K562 (cell line): Measurements from ENCODE around the gene PDHX. TPM values are rescaled to one million over a fixed set of nuclear protein-coding genes. Genes with fewer than 3 reads are reported as not detected.
A peak's percentile ranks its signal among the peaks of the same experiment; 100 is the strongest.

ENCODE experiments used
- ARNT ChIP-seq, 2 experiments: fragments of 450-650 bp; IDR thresholded peaks; 2 replicates each; pipeline ENCODE4 v1.6.1; 2016; ENCODE audit warnings: mild to moderate bottlenecking in 1 of 2
- CAMTA2 ChIP-seq: fragments of 250-450 bp; sonication (Bioruptor Pico); conservative IDR thresholded peaks from 2 replicates; pipeline ENCODE4 v1.5.1; 2022
- CBX3 ChIP-seq, 2 experiments: IDR thresholded peaks; 1 replicate in 1 of 2; 2 replicates in 1 of 2; pipeline ENCODE4 v1.6.1; 2012; ENCODE audit warnings: inconsistent platforms in 2 of 2, low read length in 2 of 2, borderline replicate concordance in 1 of 2, control low read depth in 1 of 2
- HMG20B ChIP-seq: fragments of 250-450 bp; sonication (Bioruptor Pico); IDR thresholded peaks from 2 replicates; pipeline ENCODE4 v1.5.0; 2021; ENCODE audit warnings: mild to moderate bottlenecking
- KDM1A ChIP-seq, 2 experiments: fragments of 450-650 bp; IDR thresholded peaks; 2 replicates each; pipeline ENCODE4 v1.6.1; 2016; ENCODE audit warnings: mild to moderate bottlenecking in 2 of 2
- NFRKB ChIP-seq: fragments of 450-650 bp; IDR thresholded peaks from 2 replicates; pipeline ENCODE4 v1.6.1; 2016; ENCODE audit warnings: low read depth
- SETDB1 ChIP-seq: IDR thresholded peaks from one replicate; pipeline ENCODE4 v1.6.1; 2012; ENCODE audit warnings: low read length, control low read depth, inconsistent platforms
- SIRT6 ChIP-seq: IDR thresholded peaks from one replicate; pipeline ENCODE4 v1.6.1; 2012; ENCODE audit warnings: low read depth, mild to moderate bottlenecking, control low read depth, inconsistent platforms, low read length, moderate library complexity
- SMAD4 ChIP-seq: fragments of 250-450 bp; sonication (Bioruptor Pico); conservative IDR thresholded peaks from 2 replicates; pipeline ENCODE4 v1.8.0; 2021; ENCODE audit warnings: inconsistent platforms, mild to moderate bottlenecking, moderate library complexity
- STAT5B ChIP-seq: fragments of 250-450 bp; sonication (Bioruptor Pico); IDR thresholded peaks from 2 replicates; pipeline ENCODE4 v1.8.0; 2021; ENCODE audit warnings: mild to moderate bottlenecking, inconsistent platforms
- TAF1 ChIP-seq: IDR thresholded peaks from 2 replicates; pipeline ENCODE4 v1.6.1; 2011; ENCODE audit warnings: mild to moderate bottlenecking, low read length, moderate library complexity; ENCODE audit not compliant: insufficient read depth, control insufficient read depth, severe bottlenecking; ENCODE audit errors: extremely low read depth
- THAP12 ChIP-seq: fragments of 250-450 bp; sonication (Bioruptor Pico); IDR thresholded peaks from 2 replicates; pipeline ENCODE4 v1.9.0; 2021; ENCODE audit warnings: mild to moderate bottlenecking, inconsistent platforms
- TOE1 ChIP-seq, 2 experiments: fragments of 450-650 bp in 1 of 2; sonication (generic) in 1 of 2; formaldehyde crosslinking in 1 of 2; IDR thresholded peaks; 2 replicates each; pipeline versions ENCODE4 v1.7.1 to v1.8.0; 2016 to 2022; ENCODE audit warnings: borderline replicate concordance in 2 of 2, mild to moderate bottlenecking in 2 of 2, antibody characterized with exemption in 1 of 2, inconsistent platforms in 1 of 2, low read depth in 1 of 2, missing genetic modification reagents in 1 of 2, moderate library complexity in 1 of 2
- XRCC5 ChIP-seq: fragments of 200-400 bp; formaldehyde crosslinking; IDR thresholded peaks from 2 replicates; pipeline ENCODE4 v1.6.1; 2017; ENCODE audit warnings: low read depth, mild to moderate bottlenecking, low read length
- ZEB2 ChIP-seq: fragments of 450-650 bp; IDR thresholded peaks from 2 replicates; pipeline ENCODE4 v1.6.1; 2016
- ZNF436 ChIP-seq: fragments of 250-450, 450-650 bp; sonication (Bioruptor Pico); formaldehyde crosslinking; IDR thresholded peaks from 2 replicates; pipeline ENCODE4 v1.7.0; 2020; ENCODE audit warnings: mild to moderate bottlenecking
- ZNF699 ChIP-seq: fragments of 250-450 bp; sonication (Bioruptor Pico); IDR thresholded peaks from 2 replicates; pipeline ENCODE4 v1.8.0; 2021; ENCODE audit warnings: mild to moderate bottlenecking, moderate library complexity; ENCODE audit not compliant: insufficient replicate concordance
- ZNF764 ChIP-seq: fragments of 250-450 bp; sonication (Bioruptor Pico); IDR thresholded peaks from 2 replicates; pipeline ENCODE4 v1.4.0; 2020; ENCODE audit warnings: low read depth, mild to moderate bottlenecking, moderate library complexity
- ZNF778 ChIP-seq: fragments of 450-650 bp; formaldehyde crosslinking; IDR thresholded peaks from 2 replicates; pipeline ENCODE4 v1.4.0; 2020; ENCODE audit warnings: mild to moderate bottlenecking, moderate library complexity
- polyA plus RNA-seq, 8 experiments: library from polyadenylated mRNA; depleted of rRNA in 4 of 8; stranded (reverse) in 5 of 8; unstranded in 3 of 8; fragments of >200 nt; fragmentation: Nextera tagmentation in 2 of 8; fragmentation: Illumina TruSeq in 1 of 8; extraction: Ambion mirVana in 2 of 8; extraction: Trizol in 1 of 8; gene quantifications; 2 replicates each; pipeline versions ENCODE4 v1.2.1 to v1.2.3, GENCODE V29; 2011 to 2014; ENCODE audit warnings: inconsistent platforms in 1 of 8, missing spikeins in 1 of 8
- total RNA-seq, 7 experiments: library from RNA; depleted of rRNA in 6 of 7; stranded (reverse); fragments of >200 nt in 6 of 7; fragmentation: Illumina TruSeq in 2 of 7; extraction: Trizol in 2 of 7; gene quantifications; 2 replicates each; pipeline versions ENCODE4 v1.2.1 to v1.2.3, GENCODE V29; 2011 to 2021; ENCODE audit warnings: low replicate concordance in 1 of 7
- TF ChIP-seq, protein P1 (sequence below): sonication (generic); formaldehyde crosslinking; IDR thresholded peaks from 2 replicates; pipeline ENCODE4 v1.8.0; 2022; ENCODE audit warnings: missing genetic modification reagents, mild to moderate bottlenecking, borderline replicate concordance
- TF ChIP-seq, protein P2 (sequence below): fragments of 450-650 bp; IDR thresholded peaks from 2 replicates; pipeline ENCODE4 v1.6.1; 2017; ENCODE audit warnings: antibody characterized with exemption
- TF ChIP-seq, protein P3 (sequence below): fragments of 450-650 bp; formaldehyde crosslinking; IDR thresholded peaks from 2 replicates; pipeline ENCODE4 v1.4.0; 2022; ENCODE audit warnings: missing genetic modification characterization
- TF ChIP-seq, protein P4 (sequence below): fragments of 250-450 bp; sonication (Bioruptor Pico); IDR thresholded peaks from 2 replicates; pipeline ENCODE4 v1.4.0; 2020

The PDHX gene
- total and polyA plus RNA-seq, 9 of the 15 experiments (the other 6 are each of a cell fraction or from before 2014, with no cell fraction given), result 20.8 to 43.5 (median 31.2) TPM

- TF ChIP-seq, protein P1, sequence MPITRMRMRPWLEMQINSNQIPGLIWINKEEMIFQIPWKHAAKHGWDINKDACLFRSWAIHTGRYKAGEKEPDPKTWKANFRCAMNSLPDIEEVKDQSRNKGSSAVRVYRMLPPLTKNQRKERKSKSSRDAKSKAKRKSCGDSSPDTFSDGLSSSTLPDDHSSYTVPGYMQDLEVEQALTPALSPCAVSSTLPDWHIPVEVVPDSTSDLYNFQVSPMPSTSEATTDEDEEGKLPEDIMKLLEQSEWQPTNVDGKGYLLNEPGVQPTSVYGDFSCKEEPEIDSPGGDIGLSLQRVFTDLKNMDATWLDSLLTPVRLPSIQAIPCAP (CRISPR knock-in tag), result no peak
- TF ChIP-seq XRCC5 (no peak), KDM1A (IDR thresholded peaks at IDR 0.05) (peak; percentile 91 to 93), HMG20B (no peak), SMAD4 (CRISPR knock-in tag) (peak; percentile 60), STAT5B (CRISPR knock-in tag) (no peak), THAP12 (no peak), ZNF699 (CRISPR knock-in tag) (no peak), NFRKB (no peak), TOE1 (IDR thresholded peaks at IDR 0.05; ENCODE audit: borderline replicate concordance) (no peak), TOE1 (CRISPR knock-in tag; IDR thresholded peaks at IDR 0.05; ENCODE audit: borderline replicate concordance, low read depth) (no peak), ZEB2 (no peak), ZNF764 (CRISPR knock-in tag) (no peak), ZNF778 (CRISPR knock-in tag) (no peak), CBX3 (IDR thresholded peaks at IDR 0.05; ENCODE audit: borderline replicate concordance in 1 of 2, low read length in 2 of 2) (no peak; a peak in 1 of 3 replicates), CAMTA2 (CRISPR knock-in tag) (no peak), ZNF436 (CRISPR knock-in tag) (no peak), ARNT (IDR thresholded peaks at IDR 0.05) (no peak), SETDB1 (no peak), TAF1 (no peak), SIRT6 (no peak)
- TF ChIP-seq, protein P2, sequence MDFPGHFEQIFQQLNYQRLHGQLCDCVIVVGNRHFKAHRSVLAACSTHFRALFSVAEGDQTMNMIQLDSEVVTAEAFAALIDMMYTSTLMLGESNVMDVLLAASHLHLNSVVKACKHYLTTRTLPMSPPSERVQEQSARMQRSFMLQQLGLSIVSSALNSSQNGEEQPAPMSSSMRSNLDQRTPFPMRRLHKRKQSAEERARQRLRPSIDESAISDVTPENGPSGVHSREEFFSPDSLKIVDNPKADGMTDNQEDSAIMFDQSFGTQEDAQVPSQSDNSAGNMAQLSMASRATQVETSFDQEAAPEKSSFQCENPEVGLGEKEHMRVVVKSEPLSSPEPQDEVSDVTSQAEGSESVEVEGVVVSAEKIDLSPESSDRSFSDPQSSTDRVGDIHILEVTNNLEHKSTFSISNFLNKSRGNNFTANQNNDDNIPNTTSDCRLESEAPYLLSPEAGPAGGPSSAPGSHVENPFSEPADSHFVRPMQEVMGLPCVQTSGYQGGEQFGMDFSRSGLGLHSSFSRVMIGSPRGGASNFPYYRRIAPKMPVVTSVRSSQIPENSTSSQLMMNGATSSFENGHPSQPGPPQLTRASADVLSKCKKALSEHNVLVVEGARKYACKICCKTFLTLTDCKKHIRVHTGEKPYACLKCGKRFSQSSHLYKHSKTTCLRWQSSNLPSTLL, result no peak
- TF ChIP-seq, protein P3, sequence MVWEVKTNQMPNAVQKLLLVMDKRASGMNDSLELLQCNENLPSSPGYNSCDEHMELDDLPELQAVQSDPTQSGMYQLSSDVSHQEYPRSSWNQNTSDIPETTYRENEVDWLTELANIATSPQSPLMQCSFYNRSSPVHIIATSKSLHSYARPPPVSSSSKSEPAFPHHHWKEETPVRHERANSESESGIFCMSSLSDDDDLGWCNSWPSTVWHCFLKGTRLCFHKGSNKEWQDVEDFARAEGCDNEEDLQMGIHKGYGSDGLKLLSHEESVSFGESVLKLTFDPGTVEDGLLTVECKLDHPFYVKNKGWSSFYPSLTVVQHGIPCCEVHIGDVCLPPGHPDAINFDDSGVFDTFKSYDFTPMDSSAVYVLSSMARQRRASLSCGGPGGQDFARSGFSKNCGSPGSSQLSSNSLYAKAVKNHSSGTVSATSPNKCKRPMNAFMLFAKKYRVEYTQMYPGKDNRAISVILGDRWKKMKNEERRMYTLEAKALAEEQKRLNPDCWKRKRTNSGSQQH (CRISPR knock-in tag), result no peak
- TF ChIP-seq, protein P4, sequence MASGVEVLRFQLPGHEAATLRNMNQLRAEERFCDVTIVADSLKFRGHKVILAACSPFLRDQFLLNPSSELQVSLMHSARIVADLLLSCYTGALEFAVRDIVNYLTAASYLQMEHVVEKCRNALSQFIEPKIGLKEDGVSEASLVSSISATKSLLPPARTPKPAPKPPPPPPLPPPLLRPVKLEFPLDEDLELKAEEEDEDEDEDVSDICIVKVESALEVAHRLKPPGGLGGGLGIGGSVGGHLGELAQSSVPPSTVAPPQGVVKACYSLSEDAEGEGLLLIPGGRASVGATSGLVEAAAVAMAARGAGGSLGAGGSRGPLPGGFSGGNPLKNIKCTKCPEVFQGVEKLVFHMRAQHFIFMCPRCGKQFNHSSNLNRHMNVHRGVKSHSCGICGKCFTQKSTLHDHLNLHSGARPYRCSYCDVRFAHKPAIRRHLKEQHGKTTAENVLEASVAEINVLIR (CRISPR knock-in tag), result no peak
Measured at GRCh38 chr11:35036639-35037038, 120.2 kb downstream of the PDHX start (continued).
